ENCODE results near the gene LYST.

GRCh38 chr1:235779770-235780169 is 86.9 kb downstream of the LYST start:
- TF ChIP-seq POLR2A (IDR thresholded peaks at IDR 0.05) (no peak), POLR2AphosphoS5 (IDR thresholded peaks at IDR 0.05) (no peak), EP300 (IDR thresholded peaks at IDR 0.05) (no peak)
- TF ChIP-seq, protein P1, sequence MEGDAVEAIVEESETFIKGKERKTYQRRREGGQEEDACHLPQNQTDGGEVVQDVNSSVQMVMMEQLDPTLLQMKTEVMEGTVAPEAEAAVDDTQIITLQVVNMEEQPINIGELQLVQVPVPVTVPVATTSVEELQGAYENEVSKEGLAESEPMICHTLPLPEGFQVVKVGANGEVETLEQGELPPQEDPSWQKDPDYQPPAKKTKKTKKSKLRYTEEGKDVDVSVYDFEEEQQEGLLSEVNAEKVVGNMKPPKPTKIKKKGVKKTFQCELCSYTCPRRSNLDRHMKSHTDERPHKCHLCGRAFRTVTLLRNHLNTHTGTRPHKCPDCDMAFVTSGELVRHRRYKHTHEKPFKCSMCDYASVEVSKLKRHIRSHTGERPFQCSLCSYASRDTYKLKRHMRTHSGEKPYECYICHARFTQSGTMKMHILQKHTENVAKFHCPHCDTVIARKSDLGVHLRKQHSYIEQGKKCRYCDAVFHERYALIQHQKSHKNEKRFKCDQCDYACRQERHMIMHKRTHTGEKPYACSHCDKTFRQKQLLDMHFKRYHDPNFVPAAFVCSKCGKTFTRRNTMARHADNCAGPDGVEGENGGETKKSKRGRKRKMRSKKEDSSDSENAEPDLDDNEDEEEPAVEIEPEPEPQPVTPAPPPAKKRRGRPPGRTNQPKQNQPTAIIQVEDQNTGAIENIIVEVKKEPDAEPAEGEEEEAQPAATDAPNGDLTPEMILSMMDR (IDR thresholded peaks at IDR 0.05) = no peak

Data from sigmoid colon (tissue), 4 donors.